Kidney (tissue), 14 donors: ENCODE measurements around the gene TCEAL6. TPM values are rescaled to one million over a fixed set of nuclear protein-coding genes. Genes with fewer than 3 reads are reported as not detected.
"Not testable (repeated sequence)": the region's sequence is repeated elsewhere in the genome, so short reads cannot be mapped to it uniquely, and the experiment has no call there.

Source experiments
- DNase-seq, 5 donors: peaks; one replicate each; pipeline ENCODE4 v3.0.0-alpha.2; 2013 to 2020
- FAIRE-seq: peaks from 2 replicates; lab custom pipeline; 2012; peaks lifted over from hg19 to GRCh38; lab: Jason Lieb, UNC
- H3K27ac ChIP-seq, 2 donors: one replicate each; pipeline ENCODE4 v1.7.0; 2013; ENCODE audit warnings: low read depth in 2 of 2, low read length in 2 of 2, inconsistent platforms in 1 of 2
- H3K27me3 ChIP-seq: one replicate; pipeline ENCODE4 v1.7.1; 2013; ENCODE audit warnings: low read length, inconsistent platforms; ENCODE audit not compliant: control insufficient read depth, insufficient read depth
- H3K36me3 ChIP-seq, 3 donors: one replicate each; pipeline versions ENCODE4 v1.7.0 to v1.7.1; 2013; ENCODE audit warnings: low read length in 3 of 3, control low read depth in 1 of 3, inconsistent platforms in 1 of 3; ENCODE audit not compliant: insufficient read depth in 3 of 3, control insufficient read depth in 2 of 3
- H3K4me1 ChIP-seq, 3 donors: one replicate each; pipeline versions ENCODE4 v1.7.0 to v1.7.1; 2013; ENCODE audit warnings: low read length in 3 of 3, inconsistent platforms in 1 of 3, low read depth in 1 of 3; ENCODE audit not compliant: control insufficient read depth in 2 of 3, insufficient read depth in 2 of 3
- H3K4me3 ChIP-seq, 3 donors: one replicate each; pipeline versions ENCODE4 v1.7.0 to v1.8.1; 2013; ENCODE audit warnings: low read length in 3 of 3, control low read depth in 1 of 3, inconsistent platforms in 1 of 3
- H3K9ac ChIP-seq, 3 donors: one replicate each; pipeline versions ENCODE4 v1.7.0 to v1.7.1; 2013; ENCODE audit warnings: low read length in 3 of 3, control low read depth in 1 of 3, inconsistent platforms in 1 of 3
- H3K9me3 ChIP-seq, 3 donors: one replicate each; pipeline versions ENCODE4 v1.7.0 to v1.7.1; 2013; ENCODE audit warnings: low read length in 3 of 3, control low read depth in 1 of 3, inconsistent platforms in 1 of 3; ENCODE audit not compliant: control insufficient read depth in 2 of 3, insufficient read depth in 1 of 3
- intact Hi-C: fragments of 100-400 bp; cut with DNase I; formaldehyde crosslinking; loops from one replicate; pipeline ENCODE4 v1.11.1; 2022
- polyA plus RNA-seq: library from polyadenylated mRNA; stranded (reverse); fragments of 350-450 nt; fragmentation: Illumina TruSeq; extraction: RNeasy Lipid Tissue Mini Kit (QIAGEN cat#74804); gene quantifications from one replicate; pipeline ENCODE4 v1.2.3, GENCODE V29; 2014; ENCODE audit warnings: low read depth, low replicate concordance; ENCODE audit not compliant: insufficient read depth
- total RNA-seq: library from RNA; stranded (reverse); fragmentation: NEBNext Ultra II Directional; extraction: Animal tissue kit (Norgen Biotek cat#: 25700); gene quantifications from one replicate; pipeline ENCODE4 v1.2.1, GENCODE V29; 2021
- TF ChIP-seq, protein P1 (sequence below): IDR thresholded peaks from 3 replicates; pipeline ENCODE4 v1.5.1; 2012; ENCODE audit warnings: mild to moderate bottlenecking, moderate library complexity, borderline replicate concordance; ENCODE audit not compliant: insufficient read depth; ENCODE audit errors: extremely low read depth
- donor health status: control.
- donor health status: control.
- donor health status: control.
- donor health status: control.
- donor health status: control.
- donor health status: DM: yes; HTN: yes; CAD: no.
- donor health status: Normal renal cell carcinoma (clear cell type).

Gene TCEAL6
- total and polyA plus RNA-seq, 2 donors from 2014 or later = 1.1 TPM; not detected in 1

DNA sequence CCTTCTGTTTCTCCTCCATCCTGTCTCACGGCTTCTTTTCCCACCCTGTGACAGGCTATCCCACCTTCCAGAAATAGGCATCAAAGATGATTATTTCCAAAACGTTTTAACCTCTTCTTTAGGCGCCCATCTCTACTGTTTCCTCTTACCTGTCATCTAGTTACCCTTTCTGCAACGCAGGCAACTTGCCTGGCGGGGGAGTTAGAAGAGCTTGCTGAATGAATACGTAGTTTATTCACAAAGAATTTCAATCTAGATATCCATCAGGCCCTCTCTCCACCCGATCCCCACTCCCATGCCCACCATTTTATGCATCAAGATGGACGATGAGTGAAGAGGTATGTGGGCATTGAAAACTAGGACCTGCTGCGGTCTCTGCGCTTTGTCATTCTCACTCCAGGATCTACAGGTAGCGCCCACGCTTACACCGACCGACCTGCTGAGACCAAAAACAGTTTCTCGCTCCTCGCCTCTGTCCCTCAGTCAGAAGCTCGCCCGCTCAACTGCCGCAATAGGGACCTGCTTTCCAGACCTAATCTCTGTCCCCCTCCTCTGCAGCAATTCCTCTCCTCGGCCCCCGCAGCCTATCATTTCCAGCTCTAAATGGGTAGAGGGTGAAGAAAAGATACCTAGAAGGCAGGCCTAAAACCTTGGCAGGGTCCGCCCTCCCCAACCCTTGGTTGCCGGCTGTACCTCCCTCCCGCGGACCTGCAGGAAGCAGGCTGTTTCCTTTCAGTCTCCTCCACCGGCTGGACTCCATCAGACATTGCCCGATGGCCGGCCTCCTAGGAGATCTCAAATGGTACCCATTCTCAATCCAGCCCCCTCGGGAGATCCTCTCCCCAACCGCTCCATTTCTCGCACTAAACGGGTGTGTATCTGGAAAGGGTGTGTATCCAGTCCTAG, 12.9 kb upstream of the TCEAL6 start:
- Histone ChIP-seq H3K4me1 (no peaks in the 10 kb centered on the region), H3K27ac (peak overlapping the region; percentile 71 to 77), H3K4me3 (peak overlapping the region; percentile 56 to 75 (median 72)), H3K9ac (peak overlapping the region; percentile 26 to 77 (median 55)), H3K9me3 (no peaks in the 10 kb centered on the region), H3K36me3 (no peaks in the 10 kb centered on the region), H3K27me3 (peaks cover 2% of the 10 kb centered on the region)
- DNase-seq (peak in 4 of 5 donors; percentile 21 to 51 (median 40)), FAIRE-seq (no peak)
- intact Hi-C loops = no loop called here
- TF ChIP-seq, protein P1, sequence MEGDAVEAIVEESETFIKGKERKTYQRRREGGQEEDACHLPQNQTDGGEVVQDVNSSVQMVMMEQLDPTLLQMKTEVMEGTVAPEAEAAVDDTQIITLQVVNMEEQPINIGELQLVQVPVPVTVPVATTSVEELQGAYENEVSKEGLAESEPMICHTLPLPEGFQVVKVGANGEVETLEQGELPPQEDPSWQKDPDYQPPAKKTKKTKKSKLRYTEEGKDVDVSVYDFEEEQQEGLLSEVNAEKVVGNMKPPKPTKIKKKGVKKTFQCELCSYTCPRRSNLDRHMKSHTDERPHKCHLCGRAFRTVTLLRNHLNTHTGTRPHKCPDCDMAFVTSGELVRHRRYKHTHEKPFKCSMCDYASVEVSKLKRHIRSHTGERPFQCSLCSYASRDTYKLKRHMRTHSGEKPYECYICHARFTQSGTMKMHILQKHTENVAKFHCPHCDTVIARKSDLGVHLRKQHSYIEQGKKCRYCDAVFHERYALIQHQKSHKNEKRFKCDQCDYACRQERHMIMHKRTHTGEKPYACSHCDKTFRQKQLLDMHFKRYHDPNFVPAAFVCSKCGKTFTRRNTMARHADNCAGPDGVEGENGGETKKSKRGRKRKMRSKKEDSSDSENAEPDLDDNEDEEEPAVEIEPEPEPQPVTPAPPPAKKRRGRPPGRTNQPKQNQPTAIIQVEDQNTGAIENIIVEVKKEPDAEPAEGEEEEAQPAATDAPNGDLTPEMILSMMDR = no peak

DNA sequence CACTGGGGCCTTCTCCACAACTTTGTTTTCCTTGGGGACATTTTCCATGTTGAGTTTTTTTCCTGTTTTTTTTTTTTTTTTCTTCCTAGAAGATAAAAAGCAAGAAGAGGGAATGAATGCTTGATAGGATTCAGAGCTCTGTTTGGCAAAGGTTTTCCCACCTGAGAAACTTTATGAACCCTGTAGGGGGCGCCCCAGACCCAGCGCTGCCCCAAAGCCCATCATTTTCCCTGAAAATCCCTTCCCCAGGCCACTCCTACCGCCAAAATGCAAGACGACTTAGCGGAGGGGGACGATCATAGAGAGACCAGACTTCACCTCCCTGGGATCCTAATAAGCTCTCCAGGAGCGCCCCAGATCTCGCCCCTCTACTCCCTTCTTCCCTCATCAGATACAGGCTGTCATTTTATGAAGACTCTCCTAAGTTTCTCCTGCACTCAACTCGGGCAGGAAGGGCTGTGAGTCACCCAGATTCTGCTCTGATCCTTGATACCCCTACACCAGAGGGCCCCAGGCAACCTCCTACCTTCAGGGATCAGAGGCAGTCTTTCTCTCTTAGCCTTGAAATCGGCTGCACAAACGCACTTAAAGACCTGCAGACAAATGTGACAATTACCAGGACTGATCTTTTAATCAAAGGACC, 12.1 kb upstream of the TCEAL6 start:
- FAIRE-seq (no peak), DNase-seq (peak in 4 of 5 donors; percentile 14 to 38 (median 24))
- H3K9me3 ChIP-seq = no peaks in the 10 kb centered on the region
- peaks cover 2% of the 10 kb centered on the region for H3K27me3 ChIP-seq
- no peaks in the 10 kb centered on the region for H3K36me3 ChIP-seq
- no peak overlapping the region for H3K27ac ChIP-seq
- peak overlapping the region in 2 of 3 donors; percentile 72 to 75 for H3K4me3 ChIP-seq
- peak overlapping the region in 1 of 3 donors; percentile 77 for H3K9ac ChIP-seq
- intact Hi-C loops = no loop called here
- H3K4me1 ChIP-seq = no peaks in the 10 kb centered on the region
- TF ChIP-seq, protein P1 = no peak

DNA sequence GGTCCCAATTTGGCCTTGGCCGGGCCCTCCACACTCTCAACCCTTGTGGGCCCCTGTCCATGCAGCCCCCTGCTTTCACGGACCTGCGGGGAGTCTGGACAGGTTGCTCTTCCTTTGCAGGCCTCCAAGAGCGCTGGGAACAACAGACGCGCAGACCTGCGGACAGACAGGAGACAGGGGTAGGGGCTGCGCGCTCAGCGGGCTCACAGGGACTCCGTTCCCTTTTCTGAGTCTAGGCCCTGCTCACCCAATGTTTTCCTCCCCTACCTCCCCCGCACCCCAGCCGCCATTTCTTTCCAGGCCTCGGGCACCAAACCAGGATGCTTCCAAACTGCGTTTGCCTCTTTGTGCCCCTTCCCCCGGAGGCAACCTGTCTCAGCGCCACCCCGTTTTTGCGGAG, 650 bp downstream of the TCEAL6 start:
- not testable (repeated sequence) for FAIRE-seq

DNA sequence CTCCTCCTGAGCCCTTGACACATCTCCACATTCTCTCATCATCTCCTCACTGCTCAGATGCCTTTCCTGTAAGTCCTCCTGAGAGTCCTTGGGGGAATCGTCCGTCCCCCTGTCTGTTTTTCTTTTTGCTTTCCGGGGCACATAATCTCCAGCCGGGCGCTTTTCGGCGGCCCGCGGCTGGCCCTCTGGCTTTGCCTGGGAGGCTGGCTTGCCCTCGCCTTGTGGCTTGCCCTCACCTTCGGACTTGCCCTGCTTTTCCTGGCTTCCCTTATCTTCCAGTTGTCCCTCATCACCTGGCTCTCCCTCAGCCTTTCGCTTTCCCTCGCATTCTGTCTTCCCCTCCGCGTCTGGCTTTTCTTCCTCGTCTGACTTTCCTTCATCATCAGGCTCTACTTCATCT, 1.4 kb downstream of the TCEAL6 start:
- H3K4me3 ChIP-seq, H3K4me1 ChIP-seq, DNase-seq, intact Hi-C loops, FAIRE-seq, H3K9ac ChIP-seq, H3K27ac ChIP-seq, H3K27me3 ChIP-seq, H3K9me3 ChIP-seq, H3K36me3 ChIP-seq: not testable (repeated sequence)

More for the DNA sequence above, 650 bp downstream of the TCEAL6 start:
- H3K9ac ChIP-seq, intact Hi-C loops, H3K36me3 ChIP-seq, H3K4me3 ChIP-seq, H3K27me3 ChIP-seq, H3K4me1 ChIP-seq, H3K27ac ChIP-seq, H3K9me3 ChIP-seq: not testable (repeated sequence)
- peak in 1 of 5 donors; percentile 50 for DNase-seq
